ENCODE data around the gene MAP6.

The MAP6 gene

DNA sequence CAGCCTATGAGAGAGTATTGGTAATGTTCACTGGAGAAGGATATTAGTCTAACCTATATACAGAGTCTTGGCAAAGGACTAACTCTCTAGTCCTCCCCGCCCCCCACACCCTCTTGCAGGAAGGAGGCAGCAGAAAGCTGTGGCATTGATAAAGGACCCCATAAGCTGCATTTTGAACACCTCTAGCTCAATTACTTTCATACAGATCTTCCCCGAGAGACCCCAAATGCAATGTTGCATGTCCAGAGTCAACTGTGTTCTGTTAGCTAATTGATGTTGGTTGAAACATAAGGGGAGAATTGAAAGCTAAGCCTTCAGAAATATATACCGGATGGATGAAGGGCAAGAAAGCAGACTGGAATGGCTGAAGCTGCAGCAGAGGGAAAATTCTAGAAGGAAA lies 2.8 kb downstream of the MAP6 start:
- no peak for DNase-seq

DNA sequence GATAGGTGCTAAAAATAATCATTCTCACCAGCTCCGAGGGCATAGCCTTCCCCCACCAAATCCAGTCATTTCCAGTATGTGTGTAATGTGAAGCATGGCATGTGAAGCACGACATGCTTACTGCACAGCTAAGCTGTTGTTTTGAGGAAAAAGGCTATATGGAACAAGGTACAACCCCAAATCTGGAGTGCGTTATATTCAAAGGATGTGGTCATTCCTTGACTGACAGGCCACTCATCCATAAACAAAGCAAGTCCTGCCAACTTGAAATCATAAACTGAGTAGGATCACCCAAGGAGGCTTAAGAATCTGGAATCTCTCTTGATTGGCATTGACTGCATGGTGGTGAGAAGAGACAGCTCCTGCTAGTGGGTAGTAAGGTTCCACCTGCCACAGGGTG lies 3.7 kb downstream of the MAP6 start:
- no peak for DNase-seq

DNA sequence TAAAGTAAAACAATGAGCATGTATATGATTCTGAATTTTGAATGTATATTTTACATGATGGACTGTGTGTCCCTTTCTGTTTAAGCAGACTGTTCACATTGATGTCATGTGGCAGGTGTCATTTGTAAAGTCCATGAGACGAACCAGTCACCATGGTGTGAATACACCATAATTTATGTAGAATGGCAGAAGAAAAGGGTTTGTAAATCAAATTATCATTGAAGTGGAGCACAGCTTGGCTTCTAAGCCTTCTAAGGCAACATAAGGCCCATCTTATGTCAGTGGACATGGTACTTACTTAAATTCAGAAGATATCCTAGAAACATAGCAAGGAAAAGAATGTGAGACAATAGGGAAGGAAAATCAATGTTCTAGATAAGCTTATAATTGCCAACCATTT lies 4.4 kb downstream of the MAP6 start:
- no peak for DNase-seq

DNA sequence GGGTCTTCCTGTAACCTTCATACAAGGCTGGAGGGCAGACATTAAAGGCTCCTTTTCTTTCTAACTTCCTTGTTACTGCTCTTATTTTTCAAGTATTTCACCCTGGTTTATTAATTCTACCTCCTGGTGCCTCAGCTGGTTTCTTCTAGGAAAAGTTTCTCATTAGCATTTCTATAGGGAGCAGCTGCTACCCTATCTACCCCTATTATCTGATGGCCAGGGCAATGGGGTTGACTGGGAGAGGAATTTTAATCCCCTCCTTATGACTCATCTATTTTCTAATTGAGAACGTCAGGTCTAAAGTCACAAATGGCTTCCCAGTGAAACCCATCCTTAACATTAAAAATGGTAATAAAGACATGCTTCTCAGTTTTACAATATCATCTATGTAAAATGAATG lies 5.0 kb downstream of the MAP6 start:
- peak; percentile 7 for DNase-seq

DNA sequence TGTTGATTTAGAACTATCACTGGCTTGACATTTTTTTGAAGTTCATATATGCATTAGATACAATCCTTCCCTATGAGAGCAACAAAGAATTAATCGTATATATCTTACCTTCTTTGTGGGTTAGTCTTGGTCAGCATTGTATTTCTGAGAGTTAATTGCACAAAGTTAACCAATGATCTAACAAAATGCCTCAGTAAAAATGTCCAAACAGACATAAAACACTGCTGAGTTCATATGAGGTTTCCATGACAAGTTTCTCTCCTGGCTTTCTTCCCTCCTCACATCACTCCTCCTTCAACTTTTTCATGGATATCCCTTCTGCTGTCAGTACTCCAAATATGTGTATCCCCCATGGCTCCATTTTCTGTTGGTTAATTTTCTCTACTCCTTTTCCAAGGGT lies 9.0 kb downstream of the MAP6 start:
- DNase-seq = no peak

DNA sequence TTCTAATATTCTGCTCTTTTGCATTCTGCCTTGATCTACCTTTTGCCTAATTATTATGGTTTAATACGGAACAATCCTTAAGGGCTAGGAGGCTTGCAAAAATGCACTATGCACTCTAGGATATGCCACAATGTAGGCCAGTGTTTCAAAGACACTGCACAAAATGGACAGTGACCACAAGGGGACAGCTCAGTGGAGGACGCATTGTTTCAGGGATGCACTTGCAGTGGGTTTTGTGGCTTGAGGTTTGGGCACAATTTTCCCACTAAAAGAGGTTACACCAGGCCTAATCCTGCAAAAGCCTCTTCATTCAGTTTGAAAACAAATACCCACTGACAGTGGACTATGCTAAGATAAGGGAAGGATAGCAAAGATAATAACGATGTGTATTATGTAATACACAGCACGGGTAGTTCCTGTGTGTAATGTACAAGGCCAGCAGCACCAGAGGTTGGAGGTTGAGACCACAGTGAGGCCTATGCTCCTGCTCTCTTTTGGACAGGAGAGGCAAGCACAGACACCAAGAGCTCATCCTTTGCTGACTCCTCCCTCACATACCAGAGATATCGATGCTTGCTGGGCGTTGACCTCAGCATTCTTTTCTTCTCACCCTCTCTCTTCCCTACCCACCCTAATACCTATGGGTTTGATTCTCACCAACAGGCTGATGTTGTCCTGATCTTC lies 12.7 kb downstream of the MAP6 start:
- DNase-seq = no peak

DNA sequence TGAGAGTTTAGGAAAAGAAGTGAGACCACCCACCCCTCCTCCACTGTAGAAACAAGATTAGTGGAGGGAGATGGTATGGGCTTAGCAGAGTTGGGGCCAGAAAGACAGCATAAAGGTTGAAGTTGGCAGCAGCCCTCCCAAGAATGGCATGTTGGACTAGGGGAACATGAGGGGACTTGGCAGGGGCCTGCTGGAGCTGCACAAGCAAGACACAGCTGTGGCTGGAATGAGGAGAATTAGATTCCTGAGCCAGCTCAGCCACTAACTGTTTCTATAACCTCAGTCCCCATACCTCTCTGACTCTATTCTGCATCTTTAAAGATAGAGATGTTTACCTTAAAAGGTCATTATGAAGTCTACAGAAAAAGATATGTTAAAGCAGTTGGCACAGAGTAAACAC lies 13.2 kb downstream of the MAP6 start:
- no peak for DNase-seq

DNA sequence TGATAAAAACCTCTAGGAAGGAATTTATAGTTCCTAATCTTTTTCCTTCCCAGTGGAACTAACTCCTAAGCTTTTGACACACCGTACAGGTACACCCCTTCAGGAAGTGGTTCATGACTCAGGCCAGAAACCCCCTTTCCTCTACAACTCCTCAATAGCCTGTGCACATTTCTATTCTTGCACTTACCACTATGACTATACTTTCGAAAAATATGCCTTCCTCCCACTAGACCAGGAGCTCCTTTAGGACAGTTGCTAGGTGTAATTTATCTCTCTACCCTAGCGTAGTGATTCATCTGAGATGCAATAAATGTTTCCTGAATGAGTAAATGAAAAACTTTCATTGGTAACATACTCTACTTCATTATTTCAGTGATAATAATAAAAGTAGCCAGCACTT lies 14.5 kb downstream of the MAP6 start:
- DNase-seq = no peak

DNA sequence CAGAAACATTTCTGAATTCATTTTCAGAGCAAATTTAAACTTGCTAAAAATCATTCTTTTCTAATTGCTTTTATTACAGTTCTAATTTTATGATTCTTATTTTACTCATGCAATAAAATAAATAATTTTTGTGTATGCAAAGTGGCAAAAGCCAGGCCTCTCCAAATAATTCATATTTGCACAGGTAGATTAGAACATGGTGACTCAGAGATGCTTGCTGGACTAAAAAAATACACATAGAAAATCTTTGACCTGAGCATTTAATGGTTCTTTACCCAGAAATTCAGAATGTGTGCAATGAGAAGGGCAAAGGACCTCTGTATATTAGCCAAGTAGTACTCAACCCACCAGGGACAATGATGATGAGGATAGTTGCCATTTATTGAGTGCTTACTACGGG lies 15.3 kb downstream of the MAP6 start:
- DNase-seq = no peak

DNA sequence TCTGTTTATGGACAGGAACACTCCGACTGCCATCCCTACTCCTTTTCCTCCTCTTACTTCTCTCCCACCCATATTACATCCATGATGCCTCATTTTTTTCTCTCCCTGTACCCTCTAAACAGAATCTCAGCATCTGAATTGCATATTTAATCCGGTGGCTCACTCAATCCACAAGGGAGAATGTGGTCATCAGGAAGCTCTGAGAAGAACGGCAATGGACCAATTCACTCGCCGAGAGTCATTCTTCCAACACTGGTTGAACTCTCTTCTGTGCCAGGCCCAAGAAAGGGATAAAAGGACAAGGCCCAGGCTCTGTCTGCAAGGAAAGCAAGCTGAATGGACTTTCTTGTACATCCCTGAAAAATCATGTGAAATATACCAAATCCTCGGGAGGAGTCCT lies 15.9 kb downstream of the MAP6 start:
- no peak for DNase-seq

DNA sequence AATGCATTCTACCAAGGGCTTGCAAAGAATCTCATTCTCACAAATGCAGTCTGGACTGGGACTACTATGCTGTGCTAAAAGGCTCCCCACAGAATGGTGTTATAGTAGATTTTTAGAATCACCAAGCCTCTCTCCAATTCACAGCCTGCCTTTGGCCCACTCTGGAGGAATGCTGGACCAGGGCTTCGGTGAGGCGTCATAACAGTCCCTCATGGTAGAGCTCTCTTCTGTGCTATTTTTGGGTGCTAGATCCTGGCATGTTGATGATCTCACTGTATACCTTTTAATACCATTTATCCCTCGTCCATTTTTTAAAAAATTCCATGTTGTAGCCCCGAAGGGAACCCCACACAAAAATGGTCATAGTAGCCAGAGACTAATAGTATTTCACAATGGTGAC lies 17.6 kb downstream of the MAP6 start:
- no peak for DNase-seq

DNA sequence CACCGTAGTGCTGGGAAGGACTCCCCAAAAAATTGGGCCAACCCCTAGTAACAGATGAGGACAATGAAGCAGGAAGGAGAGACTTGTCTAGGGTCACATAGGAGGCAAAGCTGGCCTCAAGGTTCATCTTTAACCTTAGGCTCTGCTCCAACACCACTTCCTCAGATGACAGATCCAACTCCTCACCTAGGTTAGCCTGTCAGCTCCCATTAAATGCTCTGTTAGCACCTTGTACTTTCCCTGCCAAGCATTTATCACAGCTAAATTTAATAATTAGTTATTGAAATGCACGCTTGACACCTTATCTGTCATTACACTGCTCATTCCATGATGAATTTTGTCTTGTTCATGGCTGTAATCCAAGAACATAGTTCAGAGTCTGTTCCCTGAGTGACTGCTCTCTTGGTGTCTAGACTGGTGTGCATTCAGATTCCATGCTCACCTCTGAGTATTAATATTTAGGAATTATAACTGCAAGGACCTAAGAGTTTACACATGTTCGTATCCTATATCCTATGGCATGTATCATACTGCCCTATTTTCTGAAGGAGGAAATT lies 18.6 kb downstream of the MAP6 start:
- DNase-seq = no peak

DNA sequence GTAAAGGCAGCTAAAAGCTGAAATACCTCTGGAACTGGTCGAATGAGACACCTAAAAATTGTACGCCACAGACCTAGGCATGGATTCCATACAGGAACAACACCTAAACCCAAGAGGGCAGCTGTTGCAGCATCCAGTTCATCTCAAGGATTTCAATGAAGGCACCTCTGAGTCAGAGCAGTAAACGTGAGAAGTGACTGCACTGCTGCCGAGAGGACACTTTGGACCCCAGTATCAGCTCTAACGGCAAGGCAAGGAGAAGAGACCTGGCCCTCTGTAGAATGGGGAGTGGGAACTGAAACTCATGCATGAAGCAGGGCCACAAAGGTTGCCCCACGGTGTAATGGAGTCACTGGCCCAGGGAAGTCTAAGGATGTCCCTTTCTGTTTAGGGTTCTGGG lies 23.9 kb downstream of the MAP6 start:
- no peak for DNase-seq

DNA sequence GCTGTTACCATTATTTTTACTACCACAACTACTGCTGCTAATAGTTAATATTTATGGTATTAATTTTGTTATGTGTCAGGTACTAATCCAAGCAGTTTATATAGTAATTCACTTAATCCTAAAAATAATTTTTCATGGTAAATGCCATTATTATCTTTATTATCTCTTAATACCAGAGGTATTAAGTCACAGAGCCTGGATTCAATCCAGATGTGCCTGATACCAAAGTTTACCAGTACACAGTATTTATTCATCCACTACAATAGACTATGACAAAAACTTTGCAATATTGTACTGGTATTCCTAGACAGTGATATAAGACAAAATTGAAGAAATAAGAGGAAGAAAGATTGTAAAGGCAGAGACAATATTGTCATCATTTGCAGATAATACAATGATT lies 24.5 kb downstream of the MAP6 start:
- no peak for DNase-seq

DNA sequence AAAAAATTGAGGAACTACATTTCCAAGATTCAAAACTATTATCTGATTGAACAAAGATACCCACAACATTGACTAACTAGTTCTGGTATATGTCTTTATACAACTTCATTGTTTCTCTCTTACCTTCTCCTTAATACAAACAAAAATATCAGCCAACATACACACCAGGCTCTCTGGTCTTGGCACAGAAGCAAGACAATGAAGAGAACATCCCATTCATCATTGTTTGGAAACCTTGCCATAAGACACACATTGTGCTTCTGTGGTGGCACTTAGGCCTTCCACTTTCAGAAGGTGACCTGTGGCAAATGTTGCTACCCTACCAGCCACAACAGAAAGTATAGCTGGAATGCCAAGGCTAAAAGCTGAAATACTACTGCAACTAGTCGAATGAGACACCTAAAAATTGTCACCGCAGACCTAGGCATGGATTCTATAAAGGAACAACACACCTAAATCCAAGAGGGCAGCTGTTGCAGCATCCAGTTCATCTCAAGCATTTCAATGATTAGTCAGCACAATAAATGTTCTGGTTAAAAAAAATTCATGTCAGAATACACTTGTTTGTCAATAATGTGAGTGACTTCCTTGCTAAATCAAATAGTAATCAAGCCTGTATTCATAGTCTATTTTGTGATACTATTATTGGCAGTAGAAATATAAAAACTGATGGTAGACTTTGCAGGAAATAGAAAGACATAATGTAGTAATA lies 26.3 kb downstream of the MAP6 start:
- no peak for DNase-seq

DNA sequence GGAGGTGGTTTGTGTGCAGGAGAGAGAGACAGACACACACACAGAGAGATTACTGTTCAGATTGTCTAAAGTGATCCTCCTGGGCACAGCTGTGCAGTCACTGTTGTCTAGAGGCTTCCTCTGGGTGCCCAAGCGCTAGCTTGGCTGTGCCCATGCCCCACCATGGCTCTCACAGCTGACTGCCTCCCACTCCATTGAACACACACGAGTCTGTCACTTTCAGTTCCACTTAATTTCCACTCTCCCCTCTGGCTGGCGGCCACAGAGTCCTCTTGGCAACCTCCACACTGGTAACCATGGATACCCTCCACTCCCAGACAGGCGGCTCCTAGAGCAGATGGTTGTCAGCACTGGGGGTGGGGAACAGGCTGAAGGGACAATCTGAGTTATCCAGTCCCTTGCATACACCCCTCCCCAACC lies 29.1 kb downstream of the MAP6 start:
- peak; percentile 89 for DNase-seq

DNA sequence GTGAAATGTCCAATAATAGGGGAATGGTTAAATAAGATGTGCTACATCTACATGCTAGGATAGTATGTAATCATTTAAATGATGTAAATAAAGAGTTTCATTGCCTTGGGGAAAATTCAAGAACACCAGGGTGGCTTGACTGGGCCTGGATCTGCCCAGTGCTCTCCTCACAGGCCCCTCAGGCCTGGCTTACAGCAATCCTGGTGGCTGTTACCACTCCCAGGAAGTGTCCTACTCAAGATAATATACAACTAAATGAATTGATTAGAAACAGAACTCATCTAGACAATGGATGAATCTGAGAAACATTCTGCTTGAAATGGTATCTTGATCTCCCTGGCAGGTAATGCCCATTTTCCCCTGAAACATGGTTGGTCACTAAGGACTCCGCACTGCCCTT lies 30.8 kb downstream of the MAP6 start:
- DNase-seq = no peak

DNA sequence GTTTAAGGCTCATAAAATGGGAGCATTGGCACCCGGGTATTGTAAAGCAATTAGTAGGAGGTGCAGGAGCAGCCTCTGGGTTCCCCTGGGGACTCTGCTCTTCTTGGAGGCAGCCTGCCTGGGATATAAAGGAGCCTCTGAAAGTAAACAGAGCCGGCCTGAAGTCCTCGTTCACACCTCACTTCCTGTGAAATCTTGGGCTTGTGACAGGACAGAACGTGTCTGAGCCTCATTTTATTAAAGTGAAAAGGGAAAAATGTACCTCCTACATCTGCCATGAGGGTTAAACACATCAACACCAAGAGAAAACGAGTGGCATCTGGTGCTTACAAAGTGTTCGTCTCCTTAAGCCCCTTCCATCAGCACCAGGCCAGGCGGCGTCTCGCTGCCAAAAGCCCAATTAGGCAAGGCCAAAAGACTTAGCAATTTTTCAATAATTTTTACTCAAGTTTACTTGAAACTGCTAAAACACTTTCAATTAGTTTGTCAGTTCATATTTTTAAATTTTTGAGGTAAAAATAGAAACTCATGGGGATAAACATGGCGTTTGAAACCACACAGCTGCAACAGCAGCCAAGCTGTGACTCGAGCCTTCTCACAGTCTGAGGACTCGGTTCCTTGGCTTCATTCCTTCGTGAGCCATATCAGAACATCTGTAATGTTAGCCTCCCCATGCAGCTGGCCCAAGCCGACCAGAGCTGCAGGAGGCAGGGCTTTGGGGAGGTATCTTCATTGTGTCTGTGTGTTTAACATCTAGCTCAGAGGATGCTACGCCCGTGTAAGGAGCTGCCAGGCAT lies 33.6 kb downstream of the MAP6 start:
- DNase-seq = peak; percentile 63

DNA sequence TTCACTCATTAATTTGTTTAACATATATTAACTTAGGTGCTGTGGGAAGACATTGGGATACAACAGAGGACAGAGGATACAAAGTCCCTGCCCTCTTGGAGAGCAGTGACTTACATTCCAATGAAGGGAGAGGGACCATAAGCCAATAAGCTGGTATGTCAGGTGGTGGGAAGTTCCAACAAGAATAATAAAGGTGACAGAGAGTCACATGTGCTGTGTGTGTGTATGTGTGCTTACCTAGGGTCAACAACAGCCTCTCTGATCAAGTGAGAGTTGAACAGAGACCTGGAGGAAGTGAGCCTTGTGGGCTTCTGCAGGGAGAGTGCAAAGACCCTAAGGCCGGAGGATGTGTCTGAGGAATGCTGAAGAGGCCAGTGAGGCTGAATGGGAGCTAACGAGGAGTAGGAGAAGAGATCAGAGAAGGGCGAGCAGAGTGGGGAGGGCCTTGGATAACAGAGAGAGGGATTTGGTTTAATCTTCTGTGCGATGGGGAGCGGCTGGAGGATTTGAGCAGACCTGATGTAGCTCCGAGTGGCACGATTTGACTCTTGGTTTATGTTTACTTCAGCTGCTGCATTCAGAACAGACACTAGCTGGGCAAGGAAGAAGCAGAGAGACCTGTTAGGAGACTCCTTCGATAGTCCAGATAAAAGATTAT lies 35.3 kb downstream of the MAP6 start:
- DNase-seq = no peak

DNA sequence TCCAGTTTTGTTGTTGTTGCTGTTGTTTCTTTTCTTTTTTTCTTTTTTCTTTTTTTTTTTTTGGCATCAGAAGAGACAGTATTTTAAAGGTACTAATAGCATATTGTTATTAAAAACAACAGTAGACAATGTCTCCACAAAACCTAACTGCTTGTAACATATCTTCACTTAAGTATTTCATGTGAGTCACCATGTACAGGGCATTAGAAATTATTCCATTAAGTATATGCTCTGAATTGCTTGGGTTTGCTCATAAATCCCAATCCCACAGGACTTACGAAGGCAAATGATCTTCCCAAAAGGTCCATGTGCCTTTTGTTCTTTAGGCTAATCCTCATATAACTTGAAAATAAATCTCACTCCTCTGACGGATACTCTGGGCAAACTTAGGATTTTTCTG lies 35.9 kb downstream of the MAP6 start:
- no peak for DNase-seq

DNA sequence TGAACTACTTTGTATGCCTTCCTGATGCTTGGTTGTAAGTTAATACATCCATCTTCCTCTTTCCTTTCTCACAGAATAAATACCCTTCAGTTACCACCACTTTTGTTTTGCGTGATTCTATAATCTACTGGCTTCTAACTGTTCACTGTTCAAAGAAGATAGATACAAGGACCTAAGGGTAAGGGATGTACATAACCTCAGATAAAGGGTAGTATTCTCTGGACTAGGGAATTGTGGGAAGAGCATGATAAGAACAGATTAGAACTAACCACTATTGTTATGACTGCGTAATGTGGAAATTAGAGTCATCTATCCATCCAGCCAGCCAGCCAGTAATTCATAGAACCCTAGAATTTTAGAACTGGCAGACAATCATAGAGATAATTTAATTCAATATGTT lies 36.4 kb downstream of the MAP6 start:
- DNase-seq = no peak

DNA sequence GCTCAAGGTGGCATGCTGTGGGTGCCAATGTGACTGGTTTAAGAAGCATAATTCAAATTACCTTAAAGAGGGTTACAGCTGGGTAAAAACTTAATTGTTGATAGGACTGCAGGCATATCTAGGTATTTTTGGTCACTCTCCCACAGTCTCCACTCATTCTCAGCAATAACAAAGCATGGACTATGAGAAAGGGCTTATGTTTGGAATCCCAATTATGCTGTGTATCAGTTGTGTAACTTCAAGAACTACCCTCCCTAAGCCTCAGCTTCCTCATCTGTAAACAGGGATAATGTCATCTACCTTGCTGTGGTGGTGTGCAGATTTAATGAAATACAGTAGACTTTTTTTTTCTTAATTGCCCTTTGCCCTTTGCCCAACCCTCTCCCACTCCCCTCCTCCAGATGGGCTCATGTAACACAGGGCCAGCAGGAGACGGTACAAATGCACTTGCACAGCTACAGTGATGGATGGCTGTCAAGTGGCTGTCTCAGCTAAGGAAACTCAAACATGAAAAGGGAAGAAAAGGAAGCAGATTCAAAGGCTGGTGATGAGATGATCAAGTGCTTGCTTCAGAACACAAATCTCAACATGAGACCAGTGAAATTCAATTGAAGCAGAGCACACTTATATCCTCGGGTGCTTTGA lies 37.6 kb downstream of the MAP6 start:
- DNase-seq = no peak
